ENCODE measurements around the gene PLSCR4. TPM values are rescaled to one million over a fixed set of nuclear protein-coding genes. Genes with fewer than 3 reads are reported as not detected.

PLSCR4 gene
- polyA plus RNA-seq, 2 of the 4 experiments (the other 2 are of a cell fraction): 8.3 to 17.2 TPM

GRCh38 chr3:146164971-146165769 is 85.7 kb downstream of the PLSCR4 start (continued):
- TF ChIP-seq JUN (IDR thresholded peaks at IDR 0.05): peak; percentile 47 to 57; a peak in 3 of 5 replicates
- peak; percentile 64 to 73; a peak in 2 of 5 replicates for TF ChIP-seq EP300 (IDR thresholded peaks at IDR 0.05)
- no peak for TF ChIP-seq ZSCAN20 (CRISPR knock-in tag; IDR thresholded peaks at IDR 0.05)
- no peak for TF ChIP-seq RFX5 (IDR thresholded peaks at IDR 0.05)
- TF ChIP-seq EHMT2 (IDR thresholded peaks at IDR 0.05; ENCODE audit: low read depth): no peak
- no peak for TF ChIP-seq KDM5A (IDR thresholded peaks at IDR 0.05)
- no peak for TF ChIP-seq RNF2 (IDR thresholded peaks at IDR 0.05; ENCODE audit: borderline replicate concordance, low read depth)
- TF ChIP-seq, protein P1, sequence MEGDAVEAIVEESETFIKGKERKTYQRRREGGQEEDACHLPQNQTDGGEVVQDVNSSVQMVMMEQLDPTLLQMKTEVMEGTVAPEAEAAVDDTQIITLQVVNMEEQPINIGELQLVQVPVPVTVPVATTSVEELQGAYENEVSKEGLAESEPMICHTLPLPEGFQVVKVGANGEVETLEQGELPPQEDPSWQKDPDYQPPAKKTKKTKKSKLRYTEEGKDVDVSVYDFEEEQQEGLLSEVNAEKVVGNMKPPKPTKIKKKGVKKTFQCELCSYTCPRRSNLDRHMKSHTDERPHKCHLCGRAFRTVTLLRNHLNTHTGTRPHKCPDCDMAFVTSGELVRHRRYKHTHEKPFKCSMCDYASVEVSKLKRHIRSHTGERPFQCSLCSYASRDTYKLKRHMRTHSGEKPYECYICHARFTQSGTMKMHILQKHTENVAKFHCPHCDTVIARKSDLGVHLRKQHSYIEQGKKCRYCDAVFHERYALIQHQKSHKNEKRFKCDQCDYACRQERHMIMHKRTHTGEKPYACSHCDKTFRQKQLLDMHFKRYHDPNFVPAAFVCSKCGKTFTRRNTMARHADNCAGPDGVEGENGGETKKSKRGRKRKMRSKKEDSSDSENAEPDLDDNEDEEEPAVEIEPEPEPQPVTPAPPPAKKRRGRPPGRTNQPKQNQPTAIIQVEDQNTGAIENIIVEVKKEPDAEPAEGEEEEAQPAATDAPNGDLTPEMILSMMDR (IDR thresholded peaks at IDR 0.05): no peak
- TF ChIP-seq EHF (CRISPR knock-in tag; IDR thresholded peaks at IDR 0.05): no peak
- no peak for TF ChIP-seq SREBF2 (IDR thresholded peaks at IDR 0.05)
- no peak for TF ChIP-seq HOXA7 (CRISPR knock-in tag; IDR thresholded peaks at IDR 0.05)
- no peak for TF ChIP-seq SMC3 (IDR thresholded peaks at IDR 0.05)

DNA sequence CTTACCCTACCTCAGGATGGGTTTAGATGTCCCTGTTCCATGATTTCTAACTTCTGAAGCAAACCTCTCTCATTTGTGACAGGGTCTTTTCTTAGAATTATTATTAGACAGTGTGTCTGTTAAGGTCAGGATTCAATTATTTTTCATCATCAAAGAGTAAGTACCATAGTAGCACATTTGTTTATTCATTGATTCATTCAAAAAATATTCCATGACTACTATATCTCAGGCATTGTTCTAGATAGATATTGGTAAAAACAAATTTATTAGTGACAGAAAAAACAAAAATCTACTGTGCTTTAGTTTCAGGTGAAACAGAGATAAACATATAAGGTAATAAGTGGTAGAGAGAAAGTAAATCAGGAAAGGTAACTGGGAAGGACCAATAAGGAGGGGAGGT is 86.4 kb downstream of the PLSCR4 start:
- ChIA-PET POLR2A (no interaction called here), CTCF (interaction anchor here (0.7 to 3.5 kb wide), 6 partner anchors 9 to 99 kb away, joined by 3 to 20 read pairs (median 7); no protein-coding TSS in a partner anchor)
- peak overlapping the region; percentile 87 to 97 for H3K27ac ChIP-seq
- FAIRE-seq (no peak), DNase-seq (ENCODE audit: low read depth in 1 of 2, low spot score in 1 of 2) (no peak), ATAC-seq (no peak)
- H3K4me2 ChIP-seq: peak overlapping the region; percentile 97
- H3K9me3 ChIP-seq: no peaks in the 10 kb centered on the region
- H3K4me1 ChIP-seq: peaks cover 61% of the 10 kb centered on the region
- H3K4me3 ChIP-seq: peak overlapping the region; percentile 90; the same call in 1 of the 3 replicates
- TF ChIP-seq BHLHE40 (IDR thresholded peaks at IDR 0.05; ENCODE audit: low read depth, low read length) (no peak), CHD4 (IDR thresholded peaks at IDR 0.05; ENCODE audit: borderline replicate concordance) (no peak)

DNA sequence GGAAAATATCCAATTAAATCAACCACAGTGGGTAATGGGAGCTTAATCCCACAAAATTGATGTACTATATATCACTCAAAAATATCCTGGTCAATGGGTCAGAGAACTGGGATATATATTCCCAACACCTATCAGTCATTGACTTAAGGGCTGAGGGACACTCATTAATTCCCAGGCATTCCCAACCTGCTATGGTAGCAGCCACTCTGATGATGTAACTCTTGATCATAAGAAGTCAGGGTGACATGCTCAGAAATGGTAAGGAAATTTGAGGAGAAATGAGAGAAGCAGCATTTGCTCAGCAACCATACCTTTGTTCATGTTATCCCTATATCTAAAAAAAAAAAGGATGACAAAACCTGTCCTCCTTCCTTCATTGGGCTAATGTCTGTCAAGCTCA is 86.8 kb downstream of the PLSCR4 start:
- CTCF ChIA-PET: interaction anchor here (0.8 to 2.9 kb wide), 3 partner anchors 12 to 79 kb away, joined by 3 to 7 read pairs (median 4); no protein-coding TSS in a partner anchor
- POLR2A ChIA-PET: no interaction called here
- peaks cover 61% of the 10 kb centered on the region for H3K4me1 ChIP-seq
- peak overlapping the region; percentile 90 for H3K4me3 ChIP-seq
- peak overlapping the region; percentile 87 to 97 for H3K27ac ChIP-seq
- H3K4me2 ChIP-seq: peak overlapping the region; percentile 97
- TF ChIP-seq ZFP36 (IDR thresholded peaks at IDR 0.05; ENCODE audit: borderline replicate concordance, partially characterized antibody) (no peak), FOSL2 (IDR thresholded peaks at IDR 0.05) (no peak), FOSL2 (CRISPR knock-in tag; IDR thresholded peaks at IDR 0.05) (no peak), HDAC2 (IDR thresholded peaks at IDR 0.05) (no peak), CHD4 (IDR thresholded peaks at IDR 0.05; ENCODE audit: borderline replicate concordance) (no peak), JUNB (IDR thresholded peaks at IDR 0.05) (no peak), MAFK (IDR thresholded peaks at IDR 0.05; ENCODE audit: partially characterized antibody) (no peak), HOXB5 (CRISPR knock-in tag; IDR thresholded peaks at IDR 0.05) (no peak), FOXS1 (CRISPR knock-in tag; IDR thresholded peaks at IDR 0.05) (no peak), HOXB13 (CRISPR knock-in tag; IDR thresholded peaks at IDR 0.05; ENCODE audit: low read depth) (no peak), NPAS2 (CRISPR knock-in tag; IDR thresholded peaks at IDR 0.05; ENCODE audit: borderline replicate concordance) (no peak), RCOR1 (IDR thresholded peaks at IDR 0.05; ENCODE audit: low read depth, low read length) (no peak), POLR2A (IDR thresholded peaks at IDR 0.05; ENCODE audit: low read length) (no peak), ZSCAN20 (CRISPR knock-in tag; IDR thresholded peaks at IDR 0.05) (no peak), RNF2 (IDR thresholded peaks at IDR 0.05; ENCODE audit: borderline replicate concordance, low read depth) (no peak), CEBPB (IDR thresholded peaks at IDR 0.05) (no peak)
- TF ChIP-seq, protein P2, sequence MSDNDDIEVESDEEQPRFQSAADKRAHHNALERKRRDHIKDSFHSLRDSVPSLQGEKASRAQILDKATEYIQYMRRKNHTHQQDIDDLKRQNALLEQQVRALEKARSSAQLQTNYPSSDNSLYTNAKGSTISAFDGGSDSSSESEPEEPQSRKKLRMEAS (IDR thresholded peaks at IDR 0.05): no peak
- TF ChIP-seq, protein P3, sequence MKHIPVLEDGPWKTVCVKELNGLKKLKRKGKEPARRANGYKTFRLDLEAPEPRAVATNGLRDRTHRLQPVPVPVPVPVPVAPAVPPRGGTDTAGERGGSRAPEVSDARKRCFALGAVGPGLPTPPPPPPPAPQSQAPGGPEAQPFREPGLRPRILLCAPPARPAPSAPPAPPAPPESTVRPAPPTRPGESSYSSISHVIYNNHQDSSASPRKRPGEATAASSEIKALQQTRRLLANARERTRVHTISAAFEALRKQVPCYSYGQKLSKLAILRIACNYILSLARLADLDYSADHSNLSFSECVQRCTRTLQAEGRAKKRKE (CRISPR knock-in tag; IDR thresholded peaks at IDR 0.05; ENCODE audit: low read depth): no peak
- ATAC-seq (no peak), FAIRE-seq (peak; percentile 61), DNase-seq (ENCODE audit: low read depth in 1 of 2, low spot score in 1 of 2) (peak in 1 of 2 experiments; percentile 49)
- no peaks in the 10 kb centered on the region for H3K9me3 ChIP-seq

Measured in A549 (cell line).